Fibroblast of peridontal ligament (primary cell): ENCODE data around the gene TARS1.

Source experiments
- DNase-seq: peaks from one replicate; pipeline ENCODE4 v3.0.0-alpha.2; 2010; ENCODE audit errors: extremely low read depth

The TARS1 gene

DNA sequence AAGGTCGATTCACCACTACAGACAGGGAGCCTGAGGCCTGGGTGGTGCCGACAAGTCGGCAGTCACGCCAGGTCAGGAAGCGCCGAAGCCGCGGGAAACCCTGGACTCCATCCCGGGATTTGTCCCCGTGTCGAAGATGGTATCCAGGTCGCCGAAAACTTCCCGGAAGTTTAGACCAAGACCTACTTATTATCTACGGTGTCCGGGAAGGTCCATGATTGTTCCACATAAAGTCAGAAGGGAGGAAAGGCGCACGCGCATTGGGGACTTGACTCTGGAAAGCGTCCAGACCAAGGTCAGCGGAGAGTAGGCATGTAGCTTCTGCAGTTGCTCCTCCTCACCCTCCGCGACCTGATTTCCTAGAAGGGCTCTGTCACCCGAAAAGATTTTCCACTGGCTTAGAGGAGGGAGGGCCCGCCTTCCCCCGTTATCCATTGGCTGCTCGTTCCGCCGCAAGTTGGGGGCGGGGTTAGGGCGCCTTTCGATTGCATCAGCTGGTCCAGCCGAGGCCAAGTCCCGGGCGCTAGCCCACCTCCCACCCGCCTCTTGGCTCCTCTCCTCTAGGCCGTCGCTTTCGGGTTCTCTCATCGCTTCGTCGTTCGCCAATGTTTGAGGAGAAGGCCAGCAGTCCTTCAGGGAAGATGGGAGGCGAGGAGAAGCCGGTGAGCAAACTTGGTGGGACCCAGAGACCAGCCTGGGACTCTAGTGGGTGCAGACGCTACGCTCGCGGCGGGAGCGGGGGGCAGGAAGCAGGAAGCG lies at the start of gene TARS1:
Gene TARS1 (plus strand): TSS at position 484 of the 759 bp plus-strand sequence. CDS start 122 bp downstream, at position 606.
- DNase-seq = peak; percentile 100

DNA sequence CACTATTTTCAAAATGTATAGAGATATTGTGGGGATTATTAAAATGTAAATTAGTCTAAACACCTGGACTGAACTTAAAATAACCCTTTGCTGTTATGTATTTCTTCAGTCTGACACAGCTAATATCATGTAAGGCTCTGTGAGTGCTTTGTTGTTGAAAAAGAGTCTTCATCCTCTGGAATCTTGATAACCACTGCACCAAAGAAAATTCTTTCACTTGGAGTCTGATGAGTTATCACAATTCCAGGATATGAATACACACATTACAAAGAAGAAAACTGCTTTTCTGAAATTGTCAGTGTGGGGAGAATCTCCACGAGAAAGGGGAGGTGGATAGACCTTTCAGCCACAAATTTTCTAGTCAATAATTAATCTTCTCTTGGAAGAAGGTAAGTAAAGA lies 42.3 kb upstream of the TARS1 start:
- no peak for DNase-seq

DNA sequence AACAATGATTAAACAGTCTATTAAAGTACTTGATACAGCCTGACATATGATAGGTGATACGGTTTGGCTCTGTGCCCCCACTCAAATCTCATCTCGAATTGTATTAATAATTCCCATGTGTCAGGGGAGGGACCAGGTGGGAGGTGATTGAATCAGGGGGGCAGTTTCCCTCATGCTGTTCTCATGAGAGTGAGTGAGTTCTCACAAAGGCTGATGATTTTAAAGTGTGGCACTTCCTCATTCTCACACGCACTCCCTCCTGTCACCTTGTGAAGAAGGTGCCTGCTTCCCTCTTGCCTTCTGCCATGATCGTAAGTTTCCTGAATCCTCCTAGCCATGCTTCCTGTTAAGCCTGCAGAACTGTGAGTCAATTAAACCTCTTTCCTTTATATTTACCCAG lies 40.1 kb upstream of the TARS1 start:
- no peak for DNase-seq

DNA sequence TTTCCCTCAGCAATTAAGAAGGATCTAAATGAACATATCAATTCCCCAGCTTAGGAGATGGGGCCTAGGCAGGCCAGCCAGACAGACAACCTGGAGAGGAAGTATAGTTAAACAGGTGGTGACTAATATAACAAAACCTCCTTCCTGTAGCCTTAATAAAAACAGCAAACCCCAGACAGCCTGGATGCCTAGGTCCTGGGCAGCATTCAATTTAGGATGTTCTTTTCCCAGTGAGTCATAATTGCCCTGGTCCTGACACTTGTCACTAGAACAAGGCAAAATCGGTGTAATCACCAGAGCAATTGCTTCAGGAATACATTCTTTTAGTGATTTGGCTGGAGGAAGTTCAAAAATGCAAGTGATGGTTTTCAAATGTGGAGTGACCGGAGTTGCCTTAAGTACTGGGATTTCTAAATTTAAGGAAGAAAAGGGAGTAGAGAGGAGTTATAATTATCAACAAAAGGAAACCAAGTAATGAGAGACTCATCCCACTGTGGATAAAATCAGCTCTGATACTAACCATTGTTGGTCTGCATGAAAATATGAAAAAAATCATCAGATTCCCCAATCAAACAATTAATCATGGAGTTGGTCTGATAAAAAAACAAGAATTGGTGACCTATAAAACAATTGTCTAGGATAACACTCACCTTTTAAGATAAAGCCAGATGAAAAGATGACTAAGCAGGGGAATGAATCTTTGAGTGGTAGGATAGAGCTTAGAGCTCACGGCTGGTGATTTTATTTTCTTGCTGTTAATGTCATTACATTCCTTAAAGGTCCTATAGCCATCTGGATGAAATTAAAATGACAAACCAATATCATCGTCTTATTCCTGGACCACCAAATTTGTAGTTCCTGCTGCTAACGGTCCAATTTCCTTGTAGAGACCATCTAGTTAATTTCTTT lies 39.0 kb upstream of the TARS1 start:
- peak; percentile 65 for DNase-seq

DNA sequence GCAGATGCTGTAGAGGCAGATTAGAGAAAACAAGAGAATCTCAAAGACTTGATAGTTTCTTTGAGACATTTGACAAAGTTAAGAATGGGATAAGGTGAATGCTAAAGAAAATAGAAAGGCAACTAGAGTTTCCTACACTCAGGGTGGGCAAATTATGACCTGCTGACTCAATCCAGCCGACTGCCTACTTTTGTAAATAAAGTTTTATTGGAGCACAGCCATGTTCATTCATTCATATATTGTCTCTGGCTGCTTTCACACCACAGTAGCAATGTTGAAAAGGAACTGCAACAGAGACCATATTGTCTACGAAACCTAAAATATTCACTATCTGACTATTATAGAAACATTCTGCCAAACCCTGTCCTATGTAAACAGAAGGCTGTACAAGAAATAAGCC lies 37.6 kb upstream of the TARS1 start:
- no peak for DNase-seq

DNA sequence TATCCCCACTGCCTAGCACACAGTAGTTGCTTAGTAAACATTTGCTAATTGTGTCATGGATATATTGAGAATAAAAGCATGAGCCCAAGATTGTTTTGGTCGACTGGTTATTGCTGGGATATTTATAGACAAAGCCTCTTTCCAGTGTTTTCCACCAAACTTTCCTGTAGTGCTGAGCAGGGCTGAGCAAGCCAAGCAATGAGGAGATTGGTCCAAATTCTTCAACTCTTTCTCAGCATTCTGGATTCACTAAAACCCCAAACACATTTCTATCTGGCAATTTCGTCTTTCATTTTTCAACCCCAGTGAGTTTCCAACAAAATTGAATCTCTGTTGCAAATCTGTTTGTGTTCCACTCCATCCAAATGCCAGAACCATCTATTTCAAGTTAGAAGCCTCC lies 31.9 kb upstream of the TARS1 start:
- peak; percentile 87 for DNase-seq

DNA sequence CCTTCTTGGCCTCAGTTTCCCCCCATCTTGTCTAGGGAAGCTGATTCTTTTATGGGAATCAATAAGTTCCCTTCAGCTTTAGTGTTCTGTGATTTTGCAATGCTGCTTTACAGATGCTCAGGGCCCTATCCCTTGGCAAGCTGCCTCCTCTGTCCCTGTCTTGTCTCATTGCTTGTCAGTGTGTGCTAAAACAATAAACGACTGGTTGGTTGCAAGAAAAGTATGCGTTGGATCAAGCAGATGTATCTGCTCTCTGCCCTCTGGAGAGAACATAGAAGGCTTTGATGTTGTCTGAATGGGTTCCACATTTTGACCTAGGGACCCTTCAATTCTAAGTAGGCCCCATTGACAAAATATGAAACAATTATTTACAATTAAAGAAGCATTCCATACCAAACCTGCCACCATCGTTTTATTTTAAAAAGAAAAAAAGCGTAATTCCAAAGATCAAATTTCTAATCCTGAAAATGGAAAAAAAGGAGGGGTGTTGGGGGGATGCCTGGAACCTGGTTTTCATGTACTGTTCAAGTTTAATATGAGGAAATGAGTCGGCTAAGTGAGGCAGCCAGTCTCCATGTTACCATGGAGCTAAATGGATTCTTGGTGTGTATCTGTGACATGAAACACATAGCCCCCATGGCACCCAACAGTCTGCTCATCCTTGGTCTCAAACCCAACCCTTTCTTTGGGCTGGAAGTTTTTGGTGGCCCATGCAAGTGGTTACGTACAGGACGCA lies 31.2 kb upstream of the TARS1 start:
- peak; percentile 58 for DNase-seq

DNA sequence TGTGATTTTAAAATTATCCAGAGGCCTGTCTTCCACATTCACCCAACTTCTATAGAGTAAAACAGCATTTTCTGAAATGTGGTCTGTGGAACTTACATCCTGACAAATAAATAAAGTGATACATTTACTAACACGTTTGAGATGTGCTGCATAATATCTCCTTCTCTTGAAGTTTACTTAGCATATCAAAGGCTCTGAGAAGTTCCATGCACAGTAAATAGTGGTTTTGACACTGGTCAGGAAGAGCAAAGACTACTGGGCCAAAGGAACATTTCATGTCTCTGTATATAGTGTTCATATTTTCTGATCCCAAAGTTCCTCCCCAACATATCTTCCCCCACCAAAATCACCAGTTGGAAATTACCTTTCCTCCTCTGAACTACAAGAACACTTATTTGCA lies 30.5 kb upstream of the TARS1 start:
- DNase-seq = no peak

DNA sequence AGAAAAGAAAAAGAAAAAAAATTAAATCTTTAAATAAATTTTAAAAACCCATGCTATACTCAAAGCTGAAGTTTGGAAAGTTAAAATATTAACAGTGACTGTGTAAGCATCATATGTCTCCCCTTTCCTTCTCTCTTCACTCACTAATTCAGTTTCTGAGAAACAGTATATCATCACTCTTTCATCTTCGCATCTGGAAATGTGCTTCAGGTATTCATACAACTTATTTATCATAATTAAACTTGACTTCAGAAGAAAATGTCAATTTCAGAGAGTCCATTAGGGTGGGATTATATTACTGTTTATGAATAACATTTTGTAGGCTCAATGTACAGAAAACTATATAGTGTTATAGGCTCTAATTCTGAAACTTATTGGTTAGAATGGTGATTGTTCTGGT lies 29.3 kb upstream of the TARS1 start:
- no peak for DNase-seq

DNA sequence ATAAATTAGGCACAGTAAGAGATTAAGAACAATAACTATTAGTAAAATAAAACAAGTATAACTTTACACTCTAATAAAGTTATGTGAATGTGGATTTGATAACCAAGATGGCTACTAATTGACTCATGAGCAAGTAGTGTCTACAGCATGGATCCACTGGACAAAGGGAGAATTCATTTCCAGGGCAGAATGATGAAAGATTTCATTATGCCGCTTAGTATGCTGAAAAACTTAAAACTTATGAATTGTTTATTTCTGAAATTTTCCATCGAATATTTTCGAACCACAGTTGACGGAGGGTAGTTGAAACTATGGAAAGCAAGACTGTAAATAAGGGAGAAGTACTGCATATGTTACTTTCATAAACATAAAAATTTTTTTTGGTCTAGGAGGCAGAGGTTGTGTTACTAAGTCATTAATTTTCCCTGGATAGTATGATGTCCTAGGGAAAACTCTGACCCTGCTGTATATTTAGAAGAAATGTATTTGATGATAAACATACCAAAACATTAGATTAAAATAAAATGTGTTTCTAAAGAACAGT lies 24.9 kb upstream of the TARS1 start:
- DNase-seq = no peak

DNA sequence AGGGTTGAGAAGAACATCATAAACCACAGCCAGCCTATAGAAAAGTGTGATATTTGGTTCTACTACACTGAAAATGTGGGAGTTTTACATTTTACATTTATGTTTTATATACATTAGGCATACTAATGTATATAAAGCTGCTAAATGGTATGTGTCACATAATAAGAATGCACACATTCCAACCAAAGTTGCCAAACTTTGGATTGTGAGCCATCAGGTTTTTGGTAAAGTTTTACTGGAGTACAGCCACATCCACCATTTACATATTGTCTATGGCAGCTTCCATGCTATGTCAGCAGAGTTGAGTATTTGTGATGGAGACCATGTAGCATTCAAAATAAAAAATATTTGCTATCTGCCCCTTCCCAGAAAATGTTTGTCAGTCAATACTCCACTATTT lies 23.1 kb upstream of the TARS1 start:
- DNase-seq = no peak

DNA sequence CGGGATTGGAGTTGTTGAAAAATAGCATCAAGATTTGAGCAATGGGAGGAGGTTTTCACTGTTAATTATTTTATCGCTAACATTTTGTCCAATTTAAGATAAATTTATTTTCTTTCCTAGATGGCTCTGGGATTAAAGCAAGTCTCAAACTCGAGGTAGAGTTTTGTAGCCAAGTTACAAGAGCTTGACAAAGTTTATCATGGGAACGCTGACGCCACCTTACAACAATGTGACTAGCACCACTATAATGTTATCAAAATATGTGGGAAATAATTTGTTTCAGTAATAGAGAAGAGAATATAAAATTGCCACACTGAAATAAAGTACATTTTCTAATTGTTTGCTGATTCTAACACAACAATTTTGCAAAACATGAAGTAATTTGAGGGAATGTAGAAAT lies 19.8 kb upstream of the TARS1 start:
- DNase-seq = no peak

DNA sequence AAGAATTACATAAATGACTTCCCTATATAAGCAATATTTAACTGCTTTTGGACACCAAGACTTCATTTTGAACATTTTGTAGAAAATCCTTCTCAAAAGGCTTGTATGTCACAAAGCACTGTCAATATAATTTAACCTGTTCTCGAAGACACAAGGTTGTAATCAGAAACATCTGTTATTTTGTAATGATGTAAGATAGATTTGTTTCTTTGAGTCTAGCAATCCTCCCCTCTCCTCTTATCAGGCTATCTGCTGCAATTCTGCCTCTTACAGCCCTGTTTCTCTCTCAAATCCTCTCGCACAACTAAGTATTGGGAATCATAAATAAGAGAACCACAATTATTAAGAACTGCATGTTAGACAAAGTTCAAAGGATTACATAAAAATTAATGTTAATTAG lies 18.6 kb upstream of the TARS1 start:
- DNase-seq = peak; percentile 55

DNA sequence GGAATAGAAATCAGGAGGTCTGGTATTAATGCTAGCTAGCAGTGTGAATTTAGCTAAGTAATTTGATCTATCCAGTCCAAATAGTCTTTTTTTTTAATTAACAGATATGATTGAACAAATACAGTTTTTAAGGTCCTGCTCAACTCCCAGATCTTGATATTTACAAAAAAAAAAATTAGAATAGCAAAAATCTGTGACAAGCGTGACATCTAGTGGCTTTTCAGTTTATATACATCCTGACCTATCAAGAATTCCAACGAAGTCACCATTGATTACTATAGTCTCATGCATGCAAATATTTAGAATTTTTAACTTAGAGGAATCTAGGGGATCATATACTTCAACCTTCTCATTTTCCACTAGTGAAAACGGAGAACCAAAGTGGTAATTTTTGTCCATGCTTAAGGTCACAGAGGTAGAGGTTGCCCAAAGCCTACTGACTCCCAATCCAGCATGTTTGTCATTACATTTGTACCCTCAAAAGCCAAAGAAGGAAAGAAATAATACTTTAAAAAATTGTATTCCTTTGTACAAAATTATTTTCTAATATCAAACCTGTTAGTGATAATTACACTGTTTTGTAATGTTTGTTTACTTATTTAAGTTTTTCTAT lies 17.6 kb upstream of the TARS1 start:
- peak; percentile 89 for DNase-seq

DNA sequence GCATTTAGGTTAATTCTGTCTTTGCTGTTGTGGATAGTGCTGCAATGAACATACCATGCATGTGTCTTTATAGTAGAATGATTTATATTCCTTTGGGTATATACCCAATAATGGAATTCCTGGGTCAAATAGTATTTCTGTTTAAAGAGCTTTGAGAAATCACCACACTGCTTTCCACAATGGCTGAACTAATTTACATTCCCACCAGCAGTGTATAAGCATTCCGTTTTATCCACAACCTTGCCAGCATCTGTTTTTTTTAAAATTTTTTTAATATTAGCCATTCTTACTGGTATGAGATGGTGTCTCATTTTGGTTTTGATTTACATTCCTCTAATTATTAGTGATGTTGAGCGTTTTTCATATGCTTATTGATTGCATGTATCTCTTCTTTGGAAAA lies 15.5 kb upstream of the TARS1 start:
- DNase-seq = no peak

DNA sequence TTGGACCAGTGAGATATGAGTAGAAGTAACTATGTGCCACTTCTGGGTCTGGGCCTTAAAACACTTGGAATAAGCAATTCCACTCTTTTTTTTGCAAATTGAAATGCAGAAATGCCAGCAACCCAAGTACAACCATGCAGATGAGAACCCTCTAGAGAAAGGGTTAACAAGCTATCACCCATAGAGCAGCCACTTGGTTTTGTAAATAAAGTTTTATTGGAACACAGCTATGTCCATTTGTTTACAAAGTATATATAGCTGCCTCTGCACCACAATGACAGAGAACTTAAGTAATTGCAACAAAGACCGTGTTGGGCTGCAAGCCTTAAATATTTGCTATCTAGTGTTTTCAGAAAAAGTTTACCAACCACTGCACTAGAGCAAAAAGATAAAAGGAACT lies 9.8 kb upstream of the TARS1 start:
- no peak for DNase-seq

DNA sequence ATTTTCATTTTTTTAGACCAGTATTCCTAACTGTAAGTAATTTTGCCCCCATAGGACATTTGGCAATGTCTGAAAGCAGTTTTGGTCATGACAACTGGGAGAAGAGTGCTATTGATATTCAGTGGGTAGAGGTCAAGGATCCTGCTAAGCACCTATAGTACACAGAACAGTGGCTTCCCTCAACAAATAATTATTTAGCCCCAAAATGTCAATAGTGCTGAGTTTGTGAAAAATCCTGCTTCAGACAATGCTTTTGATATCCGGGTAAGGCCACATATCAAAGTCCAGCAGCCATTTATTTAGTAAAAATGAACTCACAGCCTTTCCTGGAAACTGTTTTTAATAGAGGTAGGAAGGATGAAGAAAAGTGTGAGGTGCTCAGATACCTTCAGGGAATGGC lies 8.1 kb upstream of the TARS1 start:
- no peak for DNase-seq

DNA sequence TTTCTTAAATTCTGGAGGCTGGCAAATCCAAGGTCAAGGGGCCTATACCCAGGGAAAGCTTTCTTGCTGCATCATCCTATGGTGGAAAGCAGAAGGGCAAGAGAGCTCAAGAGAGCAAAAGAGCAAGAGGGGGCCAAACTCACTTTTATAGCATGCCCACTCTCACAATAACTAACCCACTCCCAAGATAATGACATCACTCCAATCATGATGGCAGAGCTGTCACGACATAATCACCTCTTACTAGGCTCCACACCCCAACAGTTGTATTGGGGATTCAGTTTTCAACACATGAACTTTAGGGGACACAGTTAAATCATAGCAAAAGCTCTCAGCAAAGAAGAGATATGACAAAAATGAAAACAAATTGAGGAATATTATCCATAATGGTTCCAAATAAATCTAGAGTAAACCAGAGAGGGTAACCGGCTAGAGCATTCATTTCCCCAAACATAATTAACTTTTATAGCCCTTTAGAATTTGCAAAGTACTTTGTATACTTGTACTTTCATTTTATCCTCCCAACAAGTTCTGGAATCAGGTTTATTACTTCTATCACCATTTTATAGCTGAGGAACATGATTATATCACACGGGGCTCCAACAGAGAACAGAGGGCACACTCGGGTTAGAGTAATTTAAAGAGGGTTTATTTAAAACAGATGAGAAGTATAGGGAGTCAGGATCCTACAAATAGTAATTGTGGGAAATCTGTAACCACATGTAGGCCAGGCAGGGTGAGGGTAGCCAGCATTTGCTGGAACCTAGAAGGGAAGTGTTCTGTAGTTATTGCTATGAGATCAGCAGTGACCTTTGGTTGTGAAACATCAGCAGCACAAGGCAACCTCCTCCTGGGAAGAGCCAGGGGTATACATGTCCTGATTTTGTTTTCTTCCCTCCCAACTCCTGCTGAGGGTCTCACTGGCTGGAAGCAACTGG lies 7.2 kb upstream of the TARS1 start:
- DNase-seq = peak; percentile 90

DNA sequence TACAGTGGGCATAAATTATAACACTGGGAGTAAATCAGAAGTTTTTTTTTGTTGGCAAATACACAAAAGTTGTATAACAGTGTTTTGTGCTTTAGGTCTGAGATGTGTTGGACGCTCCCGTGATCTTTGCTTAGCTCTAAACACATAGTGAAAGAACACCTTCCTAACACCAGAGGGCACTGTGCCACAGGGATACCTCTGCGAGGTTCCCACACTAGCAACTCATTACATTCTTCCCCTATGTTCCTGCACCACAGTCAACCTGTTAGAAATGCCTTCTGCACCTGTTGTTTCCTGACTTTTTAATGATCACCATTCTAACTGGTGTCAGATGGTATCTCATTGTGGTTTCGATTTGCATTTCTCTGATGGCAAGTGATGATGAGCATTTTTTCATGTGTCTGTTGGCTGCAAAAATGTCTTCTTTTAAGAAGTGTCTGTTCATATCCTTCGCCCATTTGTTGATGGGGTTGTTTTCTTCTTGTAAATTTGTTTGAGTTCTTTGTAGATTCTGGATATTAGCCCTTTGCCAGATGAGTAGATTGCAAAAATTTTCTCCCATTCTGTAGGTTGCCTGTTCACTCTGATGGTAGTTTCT lies 4.8 kb upstream of the TARS1 start:
- DNase-seq = peak; percentile 84

DNA sequence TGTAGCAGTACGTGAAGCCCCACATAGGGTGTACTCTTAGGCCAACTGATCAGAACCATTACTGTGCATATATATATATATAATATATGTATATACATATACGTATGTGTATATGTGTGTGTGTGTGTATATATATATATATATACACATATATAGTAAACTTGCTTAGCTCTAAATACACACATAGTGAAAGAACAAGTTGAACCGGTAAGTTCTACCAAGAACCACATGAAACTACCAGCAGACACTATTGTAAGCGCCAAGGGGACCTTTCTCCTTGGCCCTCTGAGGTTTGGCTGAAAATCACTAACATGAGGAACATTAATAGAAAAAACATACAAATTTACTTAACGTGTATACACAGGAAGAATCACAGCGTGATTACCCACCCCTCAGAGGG lies 1.8 kb upstream of the TARS1 start:
- no peak for DNase-seq
